Ishikawa (cell line): ENCODE measurements around the gene OMA1.

ENCODE experiments used
- CEBPB ChIP-seq: IDR thresholded peaks from 2 replicates; pipeline ENCODE4 v1.6.1; 2012
- CREB1 ChIP-seq: IDR thresholded peaks from 2 replicates; pipeline ENCODE4 v1.6.1; 2012; ENCODE audit warnings: low read depth
- EGR1 ChIP-seq: IDR thresholded peaks from 2 replicates; pipeline ENCODE4 v1.6.1; 2012
- EP300 ChIP-seq: IDR thresholded peaks from 2 replicates; pipeline ENCODE4 v1.6.1; 2012; ENCODE audit warnings: borderline replicate concordance
- FOXM1 ChIP-seq: IDR thresholded peaks from 2 replicates; pipeline ENCODE4 v1.6.1; 2012; ENCODE audit warnings: low read depth, borderline replicate concordance
- MAX ChIP-seq: IDR thresholded peaks from 2 replicates; pipeline ENCODE4 v1.6.1; 2012
- NFIC ChIP-seq: IDR thresholded peaks from 2 replicates; pipeline ENCODE4 v1.6.1; 2012
- RAD21 ChIP-seq: IDR thresholded peaks from 2 replicates; pipeline ENCODE4 v1.6.1; 2012; ENCODE audit warnings: low read depth
- REST ChIP-seq: IDR thresholded peaks from 2 replicates; pipeline ENCODE4 v1.6.1; 2012; ENCODE audit warnings: low read depth, mild to moderate bottlenecking
- TAF1 ChIP-seq: IDR thresholded peaks from 2 replicates; pipeline ENCODE4 v1.6.1; 2012; ENCODE audit warnings: low read depth, mild to moderate bottlenecking
- TCF12 ChIP-seq: IDR thresholded peaks from 2 replicates; pipeline ENCODE4 v1.6.1; 2012; ENCODE audit warnings: low read depth
- TEAD4 ChIP-seq: IDR thresholded peaks from 2 replicates; pipeline ENCODE4 v1.6.1; 2012
- USF1 ChIP-seq: IDR thresholded peaks from 2 replicates; pipeline ENCODE4 v1.6.1; 2012
- YY1 ChIP-seq: IDR thresholded peaks from 2 replicates; pipeline ENCODE4 v1.6.1; 2012; ENCODE audit warnings: low read depth
- ZBTB7A ChIP-seq: IDR thresholded peaks from 2 replicates; pipeline ENCODE4 v1.6.1; 2012; ENCODE audit warnings: low read depth

The OMA1 gene

GRCh38 chr1:58591806-58592205 is 45.3 kb upstream of the OMA1 start:
- no peak for TF ChIP-seq USF1
- TF ChIP-seq YY1: no peak
- no peak for TF ChIP-seq TAF1
- no peak for TF ChIP-seq REST
- TF ChIP-seq TCF12: no peak
- no peak for TF ChIP-seq MAX
- no peak for TF ChIP-seq CEBPB
- TF ChIP-seq CREB1: no peak
- TF ChIP-seq EP300: no peak
- TF ChIP-seq ZBTB7A: no peak
- no peak for TF ChIP-seq TEAD4
- TF ChIP-seq RAD21: no peak

GRCh38 chr1:58590019-58590418 is 43.5 kb upstream of the OMA1 start:
- TF ChIP-seq RAD21: no peak
- TF ChIP-seq NFIC: no peak
- no peak for TF ChIP-seq MAX
- TF ChIP-seq REST: no peak
- TF ChIP-seq USF1: no peak
- no peak for TF ChIP-seq CEBPB
- TF ChIP-seq EP300: no peak
- TF ChIP-seq FOXM1: no peak
- TF ChIP-seq YY1: no peak
- no peak for TF ChIP-seq TAF1
- no peak for TF ChIP-seq TCF12
- TF ChIP-seq TEAD4: no peak

GRCh38 chr1:58588396-58588795 is 41.9 kb upstream of the OMA1 start:
- TF ChIP-seq NFIC (no peak), RAD21 (no peak), TCF12 (no peak), CEBPB (no peak), USF1 (no peak), REST (no peak), EP300 (no peak), TAF1 (no peak), MAX (no peak), YY1 (no peak), CREB1 (no peak), TEAD4 (no peak), EGR1 (no peak), ZBTB7A (no peak), FOXM1 (no peak)

- TF ChIP-seq EGR1: no peak
- no peak for TF ChIP-seq REST
- no peak for TF ChIP-seq FOXM1
- no peak for TF ChIP-seq CREB1
- TF ChIP-seq USF1: no peak
- TF ChIP-seq TCF12: no peak
- no peak for TF ChIP-seq CEBPB
- TF ChIP-seq YY1: no peak
- no peak for TF ChIP-seq RAD21
- no peak for TF ChIP-seq ZBTB7A
- TF ChIP-seq TAF1: no peak
- TF ChIP-seq NFIC: no peak
- no peak for TF ChIP-seq TEAD4
Observed at GRCh38 chr1:58587667-58588066, 41.1 kb upstream of the OMA1 start.
